Activated CD4-positive, alpha-beta T cell treated with anti-CD3 and anti-CD28 coated beads, Interleukin-2, amount 50 U/mL, for 48 hours (primary cell): ENCODE data around the gene LRRC7.
"Not testable (repeated sequence)": the region's sequence is repeated elsewhere in the genome, so short reads cannot be mapped to it uniquely, and the experiment has no call there.

ENCODE experiments used
- DNase-seq, 2 experiments: peaks; one replicate each; pipeline ENCODE4 v3.0.0-alpha.2; 2020

The LRRC7 gene

GRCh38 chr1:69911301-69911801 lies 343.6 kb downstream of the LRRC7 start:
- no peak for DNase-seq

- DNase-seq: no peak
Observed at GRCh38 chr1:69913977-69914376, 346.3 kb downstream of the LRRC7 start.

- no peak for DNase-seq
Observed at GRCh38 chr1:69914976-69915765, 347.4 kb downstream of the LRRC7 start.

- DNase-seq: no peak
Observed at GRCh38 chr1:69919129-69919921, 351.6 kb downstream of the LRRC7 start.

- DNase-seq: no peak
Observed at GRCh38 chr1:69919922-69920273, 352.2 kb downstream of the LRRC7 start.

- no peak for DNase-seq
Observed at GRCh38 chr1:69920426-69920825, 352.7 kb downstream of the LRRC7 start.

GRCh38 chr1:69921486-69921885 lies 353.8 kb downstream of the LRRC7 start:
- no peak for DNase-seq

- DNase-seq: not testable (repeated sequence)
Observed at GRCh38 chr1:69928234-69928633, 360.5 kb downstream of the LRRC7 start.

GRCh38 chr1:69929308-69930057 lies 361.8 kb downstream of the LRRC7 start:
- DNase-seq: no peak

- no peak for DNase-seq
Observed at GRCh38 chr1:69930396-69930795, 362.7 kb downstream of the LRRC7 start.

- no peak for DNase-seq
Observed at GRCh38 chr1:69932760-69933159, 365.0 kb downstream of the LRRC7 start.

GRCh38 chr1:69940231-69940630 lies 372.5 kb downstream of the LRRC7 start:
- no peak for DNase-seq

GRCh38 chr1:69940816-69941215 lies 373.1 kb downstream of the LRRC7 start:
- DNase-seq: no peak

GRCh38 chr1:69943030-69943429 lies 375.3 kb downstream of the LRRC7 start:
- DNase-seq: no peak

GRCh38 chr1:69946935-69947334 lies 379.2 kb downstream of the LRRC7 start:
- no peak for DNase-seq

GRCh38 chr1:69947837-69948236 lies 380.1 kb downstream of the LRRC7 start:
- DNase-seq: no peak

GRCh38 chr1:69952676-69953075 lies 385.0 kb downstream of the LRRC7 start:
- DNase-seq: no peak

- DNase-seq: not testable (repeated sequence)
Observed at GRCh38 chr1:69962452-69962851, 394.7 kb downstream of the LRRC7 start.

- DNase-seq: no peak
Observed at GRCh38 chr1:69967245-69967766, 399.6 kb downstream of the LRRC7 start.

- DNase-seq: no peak
Observed at GRCh38 chr1:69976896-69977295, 409.2 kb downstream of the LRRC7 start.

- no peak for DNase-seq
Observed at GRCh38 chr1:69982992-69983391, 415.3 kb downstream of the LRRC7 start.

- DNase-seq: no peak
Observed at GRCh38 chr1:69985376-69985775, 417.7 kb downstream of the LRRC7 start.

- DNase-seq: no peak
Observed at GRCh38 chr1:69985901-69986439, 418.2 kb downstream of the LRRC7 start.
